ENCODE measurements around the gene THSD8. TPM values are rescaled to one million over a fixed set of nuclear protein-coding genes. Genes with fewer than 3 reads are reported as not detected.

The THSD8 gene
- polyA plus RNA-seq, 1 donor from 2014 or later: not detected

- H4K20me1 ChIP-seq (ENCODE audit: insufficient read depth): no peaks in the 10 kb centered on the region
- peak overlapping the region; percentile 60 for H3K9ac ChIP-seq (ENCODE audit: low read length)
- H3K9me3 ChIP-seq (ENCODE audit: low read length): no peaks in the 10 kb centered on the region
- H2AFZ ChIP-seq (ENCODE audit: low read depth, low read length): peak overlapping the region; percentile 33
- no peaks in the 10 kb centered on the region for H3K9me2 ChIP-seq (ENCODE audit: insufficient read depth, low read length)
- H3K79me2 ChIP-seq (replicated peaks; ENCODE audit: insufficient read depth, low read length): no peaks in the 10 kb centered on the region
- no peaks in the 10 kb centered on the region for H3K27me3 ChIP-seq (ENCODE audit: insufficient read depth, low read depth, low read length)
- H3F3A ChIP-seq (ENCODE audit: insufficient read depth, low read length, poor library complexity, severe bottlenecking): no peaks in the 10 kb centered on the region
- peak overlapping the region; percentile 22 for H3K27ac ChIP-seq (ENCODE audit: low read length)
- TF ChIP-seq EZH2 (IDR thresholded peaks at IDR 0.05; ENCODE audit: borderline replicate concordance, insufficient read depth, low read length, poor library complexity, severe bottlenecking): no peak
- no peak for TF ChIP-seq RAD21 (conservative IDR thresholded peaks at IDR 0.05)
- TF ChIP-seq TAF1 (IDR thresholded peaks at IDR 0.05; ENCODE audit: low read depth): peak; percentile 28
- no peak for TF ChIP-seq SMC3 (conservative IDR thresholded peaks at IDR 0.05; ENCODE audit: poor library complexity)
- no peak for TF ChIP-seq EP300 (conservative IDR thresholded peaks at IDR 0.05; ENCODE audit: poor library complexity, severe bottlenecking)
- H3K4me3 ChIP-seq (ENCODE audit: low read length): peak overlapping the region; percentile 61
- no peaks in the 10 kb centered on the region for H3K36me3 ChIP-seq (ENCODE audit: insufficient read depth, low read length)
- H3K4me2 ChIP-seq (ENCODE audit: low read length): peak overlapping the region; percentile 33
Observed at GRCh38 chr19:12778017-12778904, 23.6 kb upstream of the THSD8 start.

DNA sequence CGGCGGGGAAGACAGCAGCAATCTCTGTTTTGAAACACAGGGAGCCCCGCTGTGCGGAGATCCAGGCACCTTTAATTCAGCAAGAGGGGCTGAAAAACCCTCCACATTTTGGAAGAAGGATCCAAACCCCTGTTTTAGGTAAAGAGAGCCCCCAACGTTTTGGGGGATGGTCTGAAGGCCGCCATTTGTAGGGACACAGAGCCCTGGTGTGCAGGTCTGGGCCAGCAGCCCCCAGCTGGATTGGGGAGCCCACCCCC, 23.0 kb upstream of the THSD8 start:
- Histone ChIP-seq H3F3A (ENCODE audit: insufficient read depth, low read length, poor library complexity, severe bottlenecking) (no peaks in the 10 kb centered on the region), H3K9me3 (ENCODE audit: low read length) (no peaks in the 10 kb centered on the region), H4K20me1 (ENCODE audit: insufficient read depth) (no peaks in the 10 kb centered on the region), H3K79me2 (replicated peaks; ENCODE audit: insufficient read depth, low read length) (no peaks in the 10 kb centered on the region), H3K9me2 (ENCODE audit: insufficient read depth, low read length) (no peaks in the 10 kb centered on the region), H3K36me3 (ENCODE audit: insufficient read depth, low read length) (no peaks in the 10 kb centered on the region), H2AFZ (ENCODE audit: low read depth, low read length) (no peak overlapping the region), H3K4me2 (ENCODE audit: low read length) (no peak overlapping the region), H3K9ac (ENCODE audit: low read length) (peak overlapping the region; percentile 60), H3K27ac (ENCODE audit: low read length) (no peak overlapping the region), H3K4me3 (ENCODE audit: low read length) (no peak overlapping the region), H3K27me3 (ENCODE audit: insufficient read depth, low read depth, low read length) (no peaks in the 10 kb centered on the region)
- TF ChIP-seq, protein P1, sequence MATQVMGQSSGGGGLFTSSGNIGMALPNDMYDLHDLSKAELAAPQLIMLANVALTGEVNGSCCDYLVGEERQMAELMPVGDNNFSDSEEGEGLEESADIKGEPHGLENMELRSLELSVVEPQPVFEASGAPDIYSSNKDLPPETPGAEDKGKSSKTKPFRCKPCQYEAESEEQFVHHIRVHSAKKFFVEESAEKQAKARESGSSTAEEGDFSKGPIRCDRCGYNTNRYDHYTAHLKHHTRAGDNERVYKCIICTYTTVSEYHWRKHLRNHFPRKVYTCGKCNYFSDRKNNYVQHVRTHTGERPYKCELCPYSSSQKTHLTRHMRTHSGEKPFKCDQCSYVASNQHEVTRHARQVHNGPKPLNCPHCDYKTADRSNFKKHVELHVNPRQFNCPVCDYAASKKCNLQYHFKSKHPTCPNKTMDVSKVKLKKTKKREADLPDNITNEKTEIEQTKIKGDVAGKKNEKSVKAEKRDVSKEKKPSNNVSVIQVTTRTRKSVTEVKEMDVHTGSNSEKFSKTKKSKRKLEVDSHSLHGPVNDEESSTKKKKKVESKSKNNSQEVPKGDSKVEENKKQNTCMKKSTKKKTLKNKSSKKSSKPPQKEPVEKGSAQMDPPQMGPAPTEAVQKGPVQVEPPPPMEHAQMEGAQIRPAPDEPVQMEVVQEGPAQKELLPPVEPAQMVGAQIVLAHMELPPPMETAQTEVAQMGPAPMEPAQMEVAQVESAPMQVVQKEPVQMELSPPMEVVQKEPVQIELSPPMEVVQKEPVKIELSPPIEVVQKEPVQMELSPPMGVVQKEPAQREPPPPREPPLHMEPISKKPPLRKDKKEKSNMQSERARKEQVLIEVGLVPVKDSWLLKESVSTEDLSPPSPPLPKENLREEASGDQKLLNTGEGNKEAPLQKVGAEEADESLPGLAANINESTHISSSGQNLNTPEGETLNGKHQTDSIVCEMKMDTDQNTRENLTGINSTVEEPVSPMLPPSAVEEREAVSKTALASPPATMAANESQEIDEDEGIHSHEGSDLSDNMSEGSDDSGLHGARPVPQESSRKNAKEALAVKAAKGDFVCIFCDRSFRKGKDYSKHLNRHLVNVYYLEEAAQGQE (IDR thresholded peaks at IDR 0.05; ENCODE audit: borderline replicate concordance): no peak
- TF ChIP-seq MXI1 (conservative IDR thresholded peaks at IDR 0.05; ENCODE audit: poor library complexity, severe bottlenecking): no peak
- no peak for TF ChIP-seq RAD21 (conservative IDR thresholded peaks at IDR 0.05)
- TF ChIP-seq, protein P2, sequence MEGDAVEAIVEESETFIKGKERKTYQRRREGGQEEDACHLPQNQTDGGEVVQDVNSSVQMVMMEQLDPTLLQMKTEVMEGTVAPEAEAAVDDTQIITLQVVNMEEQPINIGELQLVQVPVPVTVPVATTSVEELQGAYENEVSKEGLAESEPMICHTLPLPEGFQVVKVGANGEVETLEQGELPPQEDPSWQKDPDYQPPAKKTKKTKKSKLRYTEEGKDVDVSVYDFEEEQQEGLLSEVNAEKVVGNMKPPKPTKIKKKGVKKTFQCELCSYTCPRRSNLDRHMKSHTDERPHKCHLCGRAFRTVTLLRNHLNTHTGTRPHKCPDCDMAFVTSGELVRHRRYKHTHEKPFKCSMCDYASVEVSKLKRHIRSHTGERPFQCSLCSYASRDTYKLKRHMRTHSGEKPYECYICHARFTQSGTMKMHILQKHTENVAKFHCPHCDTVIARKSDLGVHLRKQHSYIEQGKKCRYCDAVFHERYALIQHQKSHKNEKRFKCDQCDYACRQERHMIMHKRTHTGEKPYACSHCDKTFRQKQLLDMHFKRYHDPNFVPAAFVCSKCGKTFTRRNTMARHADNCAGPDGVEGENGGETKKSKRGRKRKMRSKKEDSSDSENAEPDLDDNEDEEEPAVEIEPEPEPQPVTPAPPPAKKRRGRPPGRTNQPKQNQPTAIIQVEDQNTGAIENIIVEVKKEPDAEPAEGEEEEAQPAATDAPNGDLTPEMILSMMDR (IDR thresholded peaks at IDR 0.05; ENCODE audit: poor library complexity, severe bottlenecking): no peak
- TF ChIP-seq EZH2 (IDR thresholded peaks at IDR 0.05; ENCODE audit: borderline replicate concordance, insufficient read depth, low read length, poor library complexity, severe bottlenecking): no peak
- no peak for TF ChIP-seq POLR2AphosphoS5 (IDR thresholded peaks at IDR 0.05)
- no peak for TF ChIP-seq SMC3 (conservative IDR thresholded peaks at IDR 0.05; ENCODE audit: poor library complexity)
- TF ChIP-seq TAF1 (IDR thresholded peaks at IDR 0.05; ENCODE audit: low read depth): no peak
- TF ChIP-seq EP300 (conservative IDR thresholded peaks at IDR 0.05; ENCODE audit: poor library complexity, severe bottlenecking): no peak
